Globus pallidus (tissue), 1 donor: Measurements from ENCODE around the gene PTGR3.
"Not testable (repeated sequence)": the region's sequence is repeated elsewhere in the genome, so short reads cannot be mapped to it uniquely, and the experiment has no call there.

Experiments used
- DNase-seq: peaks from one replicate; pipeline ENCODE4 v3.0.0-alpha.2; 2015; ENCODE audit warnings: low spot score

The PTGR3 gene

GRCh38 chr18:75202696-75203365 is 6.1 kb downstream of the PTGR3 start:
- no peak for DNase-seq

- DNase-seq, result no peak
Observed at GRCh38 chr18:75201282-75202270, 7.4 kb downstream of the PTGR3 start.

GRCh38 chr18:75200605-75201280 is 8.2 kb downstream of the PTGR3 start:
- no peak for DNase-seq

- no peak for DNase-seq
Observed at GRCh38 chr18:75200071-75200470, 8.9 kb downstream of the PTGR3 start.

- DNase-seq, result no peak
Observed at GRCh38 chr18:75199327-75199726, 9.6 kb downstream of the PTGR3 start.

GRCh38 chr18:75198036-75198435 is 10.9 kb downstream of the PTGR3 start:
- no peak for DNase-seq

- no peak for DNase-seq
Observed at GRCh38 chr18:75192899-75193298, 16.0 kb downstream of the PTGR3 start.

- no peak for DNase-seq
Observed at GRCh38 chr18:75189696-75190095, 19.2 kb downstream of the PTGR3 start.

- DNase-seq, result not testable (repeated sequence)
Observed at GRCh38 chr18:75187702-75188101, 21.2 kb downstream of the PTGR3 start.

- no peak for DNase-seq
Observed at GRCh38 chr18:75185460-75185859, 23.5 kb downstream of the PTGR3 start.

GRCh38 chr18:75183973-75184493 is 24.9 kb downstream of the PTGR3 start:
- no peak for DNase-seq

- no peak for DNase-seq
Observed at GRCh38 chr18:75183524-75183923, 25.4 kb downstream of the PTGR3 start.

GRCh38 chr18:75179819-75180600 is 28.9 kb downstream of the PTGR3 start:
- DNase-seq, result no peak

- no peak for DNase-seq
Observed at GRCh38 chr18:75178376-75178775, 30.6 kb downstream of the PTGR3 start.

- no peak for DNase-seq
Observed at GRCh38 chr18:75176849-75177248, 32.1 kb downstream of the PTGR3 start.

- DNase-seq, result no peak
Observed at GRCh38 chr18:75173738-75174137, 35.2 kb downstream of the PTGR3 start.

- DNase-seq, result no peak
Observed at GRCh38 chr18:75173125-75173432, 35.9 kb downstream of the PTGR3 start.

GRCh38 chr18:75172299-75173124 is 36.4 kb downstream of the PTGR3 start:
- DNase-seq, result no peak

GRCh38 chr18:75170916-75171315 is 38.0 kb downstream of the PTGR3 start:
- DNase-seq, result no peak

- no peak for DNase-seq
Observed at GRCh38 chr18:75170022-75170789, 38.7 kb downstream of the PTGR3 start.
